ENCODE data around the gene ZNF831.

The ZNF831 gene

DNA sequence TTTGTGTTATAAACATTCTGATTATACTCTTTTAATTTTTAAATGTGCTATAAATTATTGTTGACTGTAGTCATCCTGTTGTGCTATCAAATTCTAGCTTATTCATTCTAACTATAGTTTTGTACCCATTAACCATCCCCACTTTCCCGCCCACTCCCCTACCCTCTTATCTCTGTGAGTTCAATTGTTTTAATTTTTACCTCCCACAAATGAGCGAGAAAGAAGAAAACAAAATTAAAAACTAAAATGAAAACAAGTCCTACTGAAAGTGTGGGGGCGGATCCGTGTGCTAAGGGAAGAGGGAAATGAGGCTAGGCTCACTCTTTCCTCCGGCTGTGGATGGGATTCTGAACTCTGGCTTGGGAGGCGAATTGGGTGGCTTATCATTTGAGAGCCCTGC lies 6.6 kb upstream of the ZNF831 start:
- DNase-seq: peak in 1 of 56 donors; percentile 14

DNA sequence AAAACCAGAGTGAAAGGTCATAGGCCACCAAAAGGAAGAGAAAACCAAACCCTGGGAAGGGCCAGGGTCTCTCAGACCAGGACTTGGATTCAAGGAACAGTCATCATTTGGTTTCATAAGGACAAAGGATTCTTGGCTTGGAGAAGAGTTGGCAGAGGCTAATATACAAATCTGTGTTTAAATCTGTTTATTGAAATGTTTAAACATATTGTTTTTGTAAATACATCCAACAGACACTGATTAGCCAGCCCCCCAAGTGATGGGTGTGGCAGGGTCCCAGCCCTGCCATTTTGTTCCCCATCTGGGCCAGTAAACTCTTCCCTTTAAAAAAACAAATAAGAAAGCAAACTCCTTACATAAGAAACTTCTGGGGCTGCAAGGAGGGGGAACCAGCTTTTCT lies 6.1 kb upstream of the ZNF831 start:
- no peak for DNase-seq

DNA sequence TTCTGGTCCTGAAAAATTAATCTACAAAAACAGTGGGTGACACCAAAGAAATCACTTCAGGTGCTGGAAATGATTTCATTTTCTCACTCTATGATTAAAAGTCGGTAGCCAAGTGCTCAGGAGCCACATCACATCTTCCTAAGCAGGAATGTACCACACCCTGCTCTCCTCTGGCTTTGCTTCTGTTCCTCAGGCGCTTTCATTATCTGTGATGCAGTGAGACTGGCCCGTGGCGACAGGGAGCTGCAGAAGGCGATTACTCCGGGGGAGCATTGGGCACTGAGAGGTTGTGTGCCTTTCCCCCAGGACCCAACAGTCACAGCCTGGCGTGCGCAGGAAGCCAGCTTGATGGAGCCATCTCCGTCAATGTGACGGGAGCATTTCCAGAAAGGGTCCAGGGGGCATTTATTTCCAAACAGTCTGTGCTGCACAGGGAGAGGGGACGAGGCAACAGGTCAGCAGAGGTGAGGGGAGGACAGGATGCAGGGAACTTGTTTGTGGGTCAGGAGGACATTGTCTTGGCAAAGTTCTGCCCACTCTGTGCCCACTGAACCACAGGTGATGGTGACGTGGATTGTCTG lies 5.6 kb upstream of the ZNF831 start:
- no peak for DNase-seq

DNA sequence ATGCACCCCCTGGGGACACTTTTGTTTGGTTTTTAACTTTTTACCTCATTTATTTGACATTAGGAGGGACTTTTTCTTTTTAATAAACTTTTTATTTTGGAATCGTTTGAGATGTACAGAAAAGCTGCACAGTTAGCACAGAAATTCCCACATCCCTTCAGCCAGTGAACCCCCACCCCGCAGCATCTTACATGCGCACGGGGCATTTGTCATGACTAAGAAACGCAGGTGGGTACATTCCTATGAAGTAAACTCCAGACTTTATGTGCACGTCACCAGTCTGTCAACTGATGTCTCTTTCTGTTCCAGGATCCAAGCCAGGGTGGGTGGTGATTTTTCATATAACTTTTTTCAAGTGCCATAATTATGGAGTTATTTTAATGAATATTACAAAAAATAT lies 4.9 kb upstream of the ZNF831 start:
- no peak for DNase-seq

DNA sequence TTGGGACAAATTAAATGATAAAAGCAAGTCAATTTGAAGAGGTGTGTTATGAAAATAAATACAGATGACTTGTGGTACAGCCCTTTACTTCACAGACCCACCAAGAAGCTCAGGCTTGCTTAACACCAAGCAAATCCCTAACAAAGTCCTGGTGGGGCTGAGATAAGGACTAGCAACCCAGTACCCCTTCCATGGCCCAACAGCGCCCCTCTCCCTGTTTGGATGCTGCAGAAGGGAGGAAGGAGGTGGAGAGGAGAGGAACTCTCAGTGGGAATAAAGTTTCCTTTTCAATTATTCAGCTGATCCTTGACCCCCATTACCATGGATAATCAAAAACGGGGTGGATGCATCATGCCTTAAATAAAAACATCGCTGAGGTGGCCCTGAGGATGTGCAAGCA lies 4.5 kb upstream of the ZNF831 start:
- DNase-seq: no peak

DNA sequence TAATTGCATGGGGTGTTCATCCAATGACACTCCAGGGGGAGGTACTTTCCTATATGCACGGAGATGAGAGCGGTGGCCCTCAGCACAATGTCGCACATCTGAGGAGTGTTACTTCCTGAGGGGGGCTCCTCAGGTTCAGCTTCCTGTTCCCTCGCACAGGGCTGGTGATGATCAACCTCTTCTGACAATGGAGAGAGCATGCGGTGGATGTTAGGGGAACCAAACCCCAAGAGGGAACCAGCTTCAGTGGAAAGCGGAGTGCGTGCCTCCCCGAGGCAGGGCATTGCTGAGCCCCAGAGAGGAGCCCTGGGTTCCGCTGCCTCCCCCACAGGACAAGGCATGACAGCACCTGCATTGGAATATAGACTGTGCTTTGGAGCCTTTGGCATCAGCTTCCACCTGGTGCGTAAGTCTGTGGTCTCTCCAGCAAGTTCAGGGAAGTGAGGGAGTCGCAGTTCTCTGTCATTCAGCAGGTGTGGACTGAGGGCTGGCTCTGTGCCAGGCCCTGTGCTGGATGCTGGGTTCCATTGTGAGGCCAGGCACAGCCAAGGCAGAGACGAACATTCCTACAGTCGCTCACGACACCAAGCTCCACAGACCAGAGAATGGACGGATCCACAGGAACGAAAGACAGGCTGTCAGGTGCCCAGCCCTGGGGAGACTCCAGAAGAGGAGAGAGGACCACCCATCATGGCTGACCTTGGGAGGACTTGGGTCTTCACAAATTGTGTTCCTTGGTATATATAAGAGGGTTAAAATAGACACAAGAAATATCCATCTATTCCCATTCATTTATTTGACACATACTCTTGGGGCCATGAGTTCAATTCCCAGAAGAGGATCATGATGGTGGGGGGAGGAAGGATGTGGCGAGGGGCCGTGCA lies 3.9 kb upstream of the ZNF831 start:
- DNase-seq: no peak

DNA sequence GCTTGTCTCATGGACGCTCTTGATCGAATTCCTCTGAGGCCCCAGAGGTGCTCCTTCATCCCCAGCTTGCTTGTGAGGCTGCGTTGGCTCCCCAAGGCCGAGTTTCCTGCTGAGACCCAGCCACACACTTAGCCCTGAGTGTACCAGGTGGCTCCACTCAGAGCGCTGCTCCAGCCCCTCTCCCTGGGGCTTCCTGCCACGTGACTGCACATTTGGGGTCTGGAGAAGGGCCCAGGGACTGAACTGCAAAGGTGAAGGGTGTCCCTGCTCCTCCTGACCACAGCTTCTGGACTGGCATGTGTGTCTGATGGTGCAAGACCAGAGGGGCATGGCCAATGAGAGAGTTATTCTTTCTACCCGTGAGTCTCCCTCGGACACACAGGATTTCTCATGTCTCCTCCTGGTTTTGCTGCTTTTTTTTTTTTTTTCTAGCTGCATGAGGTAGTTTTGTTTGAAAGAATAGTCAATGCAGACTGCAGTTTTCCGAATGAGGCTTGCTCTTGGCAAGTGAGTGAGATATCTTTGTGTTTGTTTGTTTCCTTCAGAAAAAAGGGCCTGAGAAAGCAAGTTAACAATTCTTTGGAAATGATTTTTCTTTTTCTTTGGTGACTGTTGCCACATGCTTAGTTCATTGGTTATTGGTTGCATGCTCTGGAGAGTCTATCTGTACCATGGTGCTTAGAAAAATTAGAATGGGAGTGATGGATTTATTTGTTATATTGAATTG lies 3.1 kb upstream of the ZNF831 start:
- no peak for DNase-seq

DNA sequence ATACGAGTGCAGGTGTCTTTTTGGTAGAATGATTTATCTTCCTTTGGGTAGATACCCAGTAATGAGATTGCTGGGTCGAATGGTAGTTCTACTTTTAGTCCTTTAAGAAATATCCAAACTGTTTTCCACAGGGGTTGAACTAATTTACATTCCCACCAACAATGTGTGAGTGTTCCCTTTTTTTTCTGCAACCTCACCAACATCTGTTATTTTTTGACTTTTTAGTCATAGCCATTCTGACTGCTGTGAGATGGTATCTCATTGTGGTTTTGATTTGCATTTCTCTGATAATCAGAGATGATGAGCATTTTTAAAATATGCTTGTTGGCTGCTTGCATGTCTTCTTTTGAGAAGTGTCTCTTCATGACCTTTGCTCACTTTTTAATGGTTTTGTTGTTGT lies 1.9 kb upstream of the ZNF831 start:
- no peak for DNase-seq

DNA sequence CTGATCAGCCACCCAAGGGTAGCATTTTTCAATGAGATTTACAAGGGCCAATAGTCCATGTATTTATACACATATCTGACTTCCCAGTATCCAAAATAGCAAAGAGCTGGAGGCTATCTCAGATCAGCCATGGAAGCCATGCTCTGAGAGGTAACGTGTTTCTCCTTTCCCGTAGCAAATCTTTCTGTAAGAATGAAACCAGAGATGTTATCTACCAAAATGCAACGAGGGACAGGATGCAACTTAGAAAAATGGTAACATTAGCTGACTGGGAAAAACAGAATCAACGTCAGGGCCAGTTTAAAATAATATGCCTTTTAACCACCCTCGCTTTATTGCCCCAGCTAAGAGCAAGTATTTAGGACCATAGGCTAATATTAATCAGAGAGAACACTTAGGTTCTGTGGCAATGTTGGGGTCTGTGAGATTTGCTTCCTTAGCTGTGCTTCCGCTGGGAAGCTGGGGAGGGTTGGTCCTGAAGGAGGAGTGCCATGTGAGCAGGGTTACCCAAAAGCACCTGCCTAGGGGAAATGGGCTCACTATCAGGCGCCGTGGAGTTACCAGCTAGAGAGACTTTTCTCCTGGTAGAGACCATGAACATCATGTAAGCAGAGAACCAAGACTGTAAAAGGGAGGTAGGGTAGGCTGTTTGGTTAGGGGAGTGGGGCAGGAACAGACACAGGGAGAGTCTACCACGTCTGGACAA lies 1.2 kb downstream of the ZNF831 start:
- no peak for DNase-seq

DNA sequence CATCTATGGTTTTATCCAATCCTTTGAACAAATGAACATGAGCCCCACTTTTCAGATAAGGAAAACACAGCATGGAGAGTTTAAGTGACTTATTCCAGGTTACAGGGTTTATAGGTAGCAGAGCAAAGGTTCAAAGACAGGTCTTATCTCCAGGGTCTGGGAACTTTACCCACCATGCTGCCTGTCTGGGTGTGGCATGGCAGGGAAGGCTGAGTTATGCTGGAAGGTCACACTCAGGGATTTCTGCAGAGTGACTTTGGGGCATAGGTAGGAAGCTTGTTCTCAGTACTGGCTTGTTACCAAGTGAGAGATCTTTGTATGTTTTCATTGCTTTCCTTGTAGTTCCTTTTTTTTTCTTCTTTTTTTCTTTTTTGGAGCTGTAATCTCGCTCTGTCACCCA lies 1.8 kb downstream of the ZNF831 start:
- no peak for DNase-seq

DNA sequence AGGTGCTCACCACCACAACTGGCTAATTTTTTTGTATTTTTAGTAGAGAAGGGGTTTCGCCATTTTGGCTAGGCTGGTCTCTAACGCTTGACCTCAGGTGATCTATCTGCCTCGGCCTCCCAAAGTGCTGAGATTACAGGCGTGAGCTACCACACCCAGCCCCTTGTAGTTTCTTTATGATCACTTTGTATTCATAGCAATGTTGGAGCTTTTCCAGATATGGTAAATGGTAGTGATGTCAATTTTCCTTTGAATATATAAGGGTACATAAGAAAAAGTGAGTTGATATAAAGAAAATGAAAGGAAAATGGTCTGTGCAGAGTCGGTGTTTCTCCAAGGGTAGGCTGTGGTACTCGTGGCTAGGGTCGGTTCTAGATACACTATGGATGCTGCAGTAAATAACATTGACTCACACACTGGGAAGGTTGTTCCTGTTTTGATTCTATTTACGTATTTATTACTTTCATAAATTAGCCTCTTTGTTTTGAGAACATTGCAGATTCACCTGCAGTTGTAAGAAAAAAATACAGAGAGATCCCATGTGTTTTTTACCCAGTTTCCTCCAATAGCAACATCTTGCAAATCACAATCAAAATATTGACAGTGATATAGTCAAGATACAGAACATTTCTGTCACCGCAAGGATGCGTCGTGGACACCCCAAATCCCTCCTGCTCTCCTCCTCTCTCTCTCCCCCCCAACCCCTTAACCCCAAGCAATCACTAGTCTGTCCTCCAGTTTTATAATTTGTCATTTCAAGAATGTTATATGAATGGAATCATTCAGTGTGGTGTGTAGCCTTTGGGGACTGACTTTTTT lies 2.5 kb downstream of the ZNF831 start:
- no peak for DNase-seq

DNA sequence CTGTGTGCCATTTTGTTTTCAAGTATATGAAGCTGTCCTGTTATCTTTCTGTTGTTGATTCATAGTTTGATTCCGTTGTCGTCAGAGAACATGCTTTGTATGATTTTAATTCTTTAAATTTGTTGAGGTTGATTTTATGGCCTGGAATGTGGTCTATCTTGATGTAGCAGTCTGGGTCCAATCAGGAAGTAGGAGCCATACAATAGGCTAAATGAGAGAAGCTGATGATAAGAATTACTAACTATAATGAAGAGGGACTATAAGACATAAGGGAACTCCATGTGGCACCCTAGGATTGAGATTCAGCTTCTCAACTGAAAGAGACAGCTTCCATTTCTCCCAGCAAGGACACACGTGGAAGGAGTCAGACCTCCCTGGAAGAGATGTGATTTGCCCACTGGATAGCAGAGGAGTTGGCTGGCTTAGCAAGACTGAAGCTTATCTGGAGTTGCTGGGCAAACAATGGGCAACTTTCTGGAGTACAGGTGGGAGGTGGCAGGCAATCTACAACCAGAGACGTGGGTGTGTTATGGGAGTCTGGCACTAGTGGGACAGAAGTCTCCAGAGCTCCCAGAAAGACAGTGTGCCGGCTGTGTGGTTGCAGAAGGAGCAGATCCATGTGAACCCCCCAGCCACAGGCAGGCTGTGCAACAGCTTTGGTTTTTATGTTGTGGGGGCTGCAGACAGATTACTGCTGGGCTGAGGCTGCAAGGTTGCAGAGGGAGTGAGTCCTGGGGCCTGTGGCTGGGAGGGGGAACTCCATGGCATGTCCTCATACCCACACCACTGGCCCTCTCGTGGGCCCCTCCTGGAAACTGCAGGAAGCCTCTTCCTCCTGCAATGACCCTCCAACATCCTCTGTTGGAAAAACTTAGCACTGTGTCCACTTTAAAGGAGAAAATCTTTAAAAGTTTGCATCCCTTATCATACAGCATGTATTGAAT lies 7.1 kb downstream of the ZNF831 start:
- no peak for DNase-seq

DNA sequence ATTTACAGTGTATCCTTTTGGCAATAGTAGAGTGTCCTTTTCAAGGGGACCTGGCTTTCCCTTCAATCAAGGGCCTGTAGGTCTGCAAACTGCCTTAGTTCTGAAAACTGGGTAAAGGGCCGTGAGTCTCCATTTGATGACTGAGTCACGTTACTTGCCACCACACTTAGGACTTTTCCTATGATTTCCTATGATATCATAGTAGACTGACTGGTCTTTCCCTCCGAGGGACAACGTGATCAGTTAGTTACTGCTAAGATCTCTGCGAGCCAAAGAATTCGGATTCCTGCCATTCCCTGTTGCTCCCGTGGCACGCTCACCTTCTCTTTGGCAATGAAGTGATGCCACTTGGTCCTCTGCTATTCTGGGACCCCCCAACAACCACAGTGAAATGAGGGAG lies 8.4 kb downstream of the ZNF831 start:
- no peak for DNase-seq

DNA sequence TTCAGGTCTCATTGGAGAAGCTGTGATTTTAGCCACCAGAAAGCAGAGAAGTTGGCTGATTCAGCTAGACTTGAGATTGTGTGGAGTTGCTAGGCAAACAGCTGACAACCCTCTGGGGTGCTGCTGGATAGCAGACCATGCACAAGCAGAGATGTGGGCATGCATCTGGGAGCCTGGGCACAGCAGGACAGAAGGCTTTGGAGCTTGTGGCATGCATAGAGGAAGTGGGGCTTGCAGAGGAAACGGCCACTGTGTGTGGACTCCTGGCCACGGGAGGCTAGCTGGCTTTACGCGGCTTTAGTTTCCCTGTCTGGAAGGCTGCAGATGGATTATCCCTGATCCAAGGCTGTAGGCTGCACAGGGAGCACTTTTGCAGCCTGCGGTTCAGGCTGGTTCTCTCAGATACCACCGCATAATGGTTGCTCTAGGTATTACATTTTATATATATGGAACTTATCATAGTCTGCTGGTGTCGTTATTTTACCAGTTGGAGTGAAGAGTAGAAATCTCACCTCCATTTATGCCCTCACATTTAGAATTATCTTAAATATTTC lies 10.4 kb downstream of the ZNF831 start:
- DNase-seq: peak in 1 of 56 donors; percentile 3

DNA sequence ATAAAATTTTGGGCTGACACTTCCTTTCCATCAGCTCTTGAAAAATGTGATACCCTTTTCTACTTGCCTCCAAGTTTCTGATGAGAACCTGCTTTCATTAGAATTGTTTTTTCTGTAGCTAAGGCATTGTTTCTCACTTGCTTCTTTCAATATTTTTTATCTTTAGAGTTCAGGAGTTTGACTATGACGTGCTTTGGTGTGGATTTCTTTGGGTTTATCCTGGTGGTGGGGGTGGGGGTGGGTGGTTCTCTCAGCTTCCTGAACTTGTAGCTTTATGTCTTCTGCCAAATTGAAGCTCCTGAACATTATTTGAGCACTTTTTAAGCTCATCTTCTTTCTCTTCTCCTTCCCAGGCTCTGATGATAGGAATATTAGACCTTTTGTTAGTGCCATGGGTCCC lies 11.4 kb downstream of the ZNF831 start:
- no peak for DNase-seq

DNA sequence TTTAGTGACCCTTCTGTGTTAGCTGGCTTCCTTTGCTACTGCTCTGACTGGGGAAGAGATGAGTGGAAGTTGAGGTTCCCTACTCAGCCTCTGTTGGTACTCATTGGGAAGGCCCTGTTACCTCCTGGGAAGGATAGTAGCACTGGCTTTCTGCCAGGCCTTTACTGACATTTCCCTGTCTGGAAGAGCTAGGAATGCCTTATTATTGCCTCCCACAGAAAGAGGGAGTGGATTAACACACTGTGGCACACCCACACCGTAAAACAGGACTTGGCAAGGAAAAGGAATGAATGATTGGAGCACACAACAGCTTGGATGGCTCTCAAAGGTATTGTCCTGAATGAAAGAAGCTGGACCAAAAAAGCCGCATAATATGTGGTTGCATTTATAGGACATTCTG lies 12.2 kb downstream of the ZNF831 start:
- DNase-seq: no peak

DNA sequence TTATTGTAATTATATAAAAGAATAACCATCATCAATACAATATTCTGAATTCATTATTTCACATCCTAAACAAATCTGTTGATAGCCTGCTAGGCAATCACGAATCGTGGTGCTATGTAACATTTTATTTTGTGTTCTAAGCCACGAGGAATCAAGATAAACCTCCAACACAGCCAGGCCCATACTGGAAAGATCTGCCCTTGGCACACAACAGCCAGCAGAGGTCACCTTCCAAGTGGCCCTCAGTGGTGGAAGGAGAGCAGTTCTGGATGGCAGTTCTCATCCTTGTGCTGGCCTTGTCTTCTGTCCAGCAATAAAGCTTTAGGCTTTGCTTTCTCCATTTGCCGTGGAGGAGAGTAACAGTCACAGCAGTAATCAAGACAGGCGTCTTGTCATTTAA lies 13.2 kb downstream of the ZNF831 start:
- DNase-seq: no peak

DNA sequence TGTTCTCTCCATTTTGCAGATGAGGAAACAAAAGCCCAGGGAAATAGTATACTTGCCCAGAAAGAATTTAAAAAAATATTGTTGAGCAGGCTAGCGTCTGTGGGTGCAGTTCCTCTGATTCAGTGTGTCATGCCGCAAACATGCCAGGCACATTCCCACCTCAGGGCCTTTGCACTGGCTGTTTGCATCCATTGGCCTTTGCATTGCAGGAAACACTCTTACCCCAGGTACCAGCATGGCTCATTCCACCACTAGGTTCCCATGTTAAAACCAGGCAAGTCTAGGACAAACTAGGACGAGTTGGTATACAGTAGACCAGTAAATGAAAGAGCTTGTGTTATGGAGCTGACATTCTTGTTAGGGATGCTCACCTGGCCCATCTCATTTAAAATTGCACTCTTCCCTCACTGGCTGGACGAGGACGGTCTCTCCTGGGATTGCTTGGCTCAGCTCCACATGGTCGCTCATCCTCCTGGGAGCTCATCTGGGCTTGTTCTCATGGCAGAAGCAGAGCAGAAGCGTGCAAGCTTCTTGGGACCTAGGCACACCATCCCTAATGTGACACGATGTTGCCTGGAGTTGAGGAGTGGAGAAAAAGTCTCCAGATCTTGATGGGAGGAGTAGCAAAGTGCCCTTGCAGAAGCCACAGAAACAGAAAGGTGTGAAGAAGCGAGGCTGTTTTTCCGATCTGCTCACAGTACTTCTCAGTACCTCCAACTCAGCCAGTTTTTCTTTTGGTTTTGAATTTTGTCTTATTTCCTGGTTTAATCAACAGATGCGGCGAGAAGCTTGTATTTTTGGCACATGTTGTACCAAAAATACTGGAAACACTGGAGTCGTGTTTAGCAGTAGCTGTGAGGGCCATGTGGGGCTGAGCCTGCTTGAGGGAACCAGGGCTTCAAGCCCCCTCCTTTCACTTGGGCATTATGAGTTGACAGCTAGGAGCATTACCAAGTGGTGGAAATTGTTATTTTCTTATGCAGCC lies 13.9 kb downstream of the ZNF831 start:
- no peak for DNase-seq

Measured in amygdala (tissue), 56 donors.